GM18867 (cell line): ENCODE measurements around the gene GALM.
A peak's percentile ranks its signal among the peaks of the same experiment; 100 is the strongest.
"Not testable (repeated sequence)": the region's sequence is repeated elsewhere in the genome, so short reads cannot be mapped to it uniquely, and the experiment has no call there.

Source experiments
- ATAC-seq: cut with Tn5 transposase; IDR thresholded peaks from one replicate; pipeline ENCODE4 v1.9.1; 2021; ENCODE audit warnings: mild to moderate bottlenecking, moderate library complexity; ENCODE audit not compliant: unreplicated experiment

GALM gene

DNA sequence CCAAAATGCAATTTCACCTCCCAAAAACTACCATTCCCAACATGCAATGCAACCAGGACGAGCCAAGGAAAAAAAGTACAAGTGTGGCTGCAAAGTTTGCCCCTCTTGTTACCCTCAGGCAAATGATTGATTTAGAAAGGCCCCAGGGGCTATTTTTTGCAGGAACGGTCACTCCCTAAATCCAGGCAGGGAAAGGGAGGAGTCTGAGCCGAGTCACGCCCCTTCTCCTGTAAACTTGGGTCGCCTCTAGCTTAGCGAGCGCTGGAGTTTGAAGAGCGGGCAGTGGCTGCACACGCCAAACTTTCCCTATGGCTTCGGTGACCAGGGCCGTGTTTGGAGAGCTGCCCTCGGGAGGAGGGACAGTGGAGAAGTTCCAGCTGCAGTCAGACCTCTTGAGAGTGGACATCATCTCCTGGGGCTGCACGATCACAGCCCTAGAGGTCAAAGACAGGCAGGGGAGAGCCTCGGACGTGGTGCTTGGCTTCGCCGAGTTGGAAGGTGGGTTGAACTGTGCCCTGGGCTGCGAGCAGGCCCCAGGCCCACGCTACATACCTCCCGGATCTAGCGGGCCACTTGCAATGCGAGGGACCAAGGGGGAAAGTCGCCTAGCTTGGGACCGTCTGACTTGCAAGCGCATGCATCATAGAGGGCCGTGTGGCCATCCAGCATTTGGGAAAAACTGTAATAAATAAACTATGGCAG is at the start of gene GALM:
Gene GALM (plus strand): TSS at position 261 of the 702 bp plus-strand sequence. CDS start 48 bp downstream, at position 309.
- ATAC-seq: no peak

GRCh38 chr2:38617301-38617700 is 48.6 kb upstream of the GALM start:
- ATAC-seq: no peak

- ATAC-seq: no peak
Measured at GRCh38 chr2:38619458-38620164, 46.3 kb upstream of the GALM start.

DNA sequence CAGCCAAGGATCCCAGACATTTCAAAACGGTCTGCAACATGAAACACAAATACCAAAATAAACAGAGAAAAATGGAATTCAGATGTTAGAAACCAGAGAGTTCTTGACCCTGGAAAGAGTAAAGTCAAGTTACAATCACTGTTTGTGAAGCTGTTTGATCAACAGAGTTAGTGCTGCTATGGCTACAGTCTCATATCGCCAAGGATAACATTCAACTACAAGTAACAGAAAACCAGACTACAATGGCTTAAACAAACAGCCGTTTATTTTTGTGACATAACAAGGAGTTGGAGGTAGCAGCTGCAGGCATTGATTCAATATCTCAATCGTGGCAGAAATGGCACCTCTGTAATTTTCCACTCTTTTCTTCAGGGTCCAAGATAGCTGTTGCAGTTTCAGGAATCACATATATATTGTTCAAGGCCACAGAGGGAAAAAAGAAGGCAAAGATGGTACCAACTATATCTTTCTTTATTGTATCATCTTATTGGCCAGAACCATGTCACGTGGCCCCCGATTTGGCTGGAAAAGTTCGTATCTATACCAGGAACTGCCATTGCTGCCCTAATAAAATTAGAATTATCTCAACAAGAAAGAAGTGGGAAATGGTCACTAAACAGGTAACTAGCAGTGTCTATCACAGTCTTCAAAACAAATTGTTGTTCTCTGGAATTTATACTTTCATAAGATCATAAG is 45.5 kb upstream of the GALM start:
- ATAC-seq: no peak

DNA sequence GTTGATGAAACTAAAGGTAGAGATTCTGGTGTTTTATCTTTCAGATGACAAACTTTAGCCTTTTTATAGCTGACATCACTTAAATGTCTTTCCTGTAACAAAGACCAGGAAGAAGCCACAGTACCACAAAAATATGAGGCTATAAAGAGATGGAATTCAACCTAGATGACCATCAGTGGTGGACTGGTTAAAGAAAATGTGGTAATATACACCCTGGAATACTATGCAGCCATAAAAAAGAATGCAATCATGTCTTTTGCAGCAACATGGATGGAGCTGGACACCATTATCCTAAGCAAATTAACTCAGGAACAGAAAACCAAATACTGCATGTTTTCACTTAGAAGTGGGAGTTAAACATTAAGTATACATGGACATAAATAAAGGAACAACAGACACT is 44.9 kb upstream of the GALM start:
- no peak for ATAC-seq

GRCh38 chr2:38622210-38622609 is 43.7 kb upstream of the GALM start:
- ATAC-seq: no peak

GRCh38 chr2:38626326-38627035 is 39.4 kb upstream of the GALM start:
- no peak for ATAC-seq

DNA sequence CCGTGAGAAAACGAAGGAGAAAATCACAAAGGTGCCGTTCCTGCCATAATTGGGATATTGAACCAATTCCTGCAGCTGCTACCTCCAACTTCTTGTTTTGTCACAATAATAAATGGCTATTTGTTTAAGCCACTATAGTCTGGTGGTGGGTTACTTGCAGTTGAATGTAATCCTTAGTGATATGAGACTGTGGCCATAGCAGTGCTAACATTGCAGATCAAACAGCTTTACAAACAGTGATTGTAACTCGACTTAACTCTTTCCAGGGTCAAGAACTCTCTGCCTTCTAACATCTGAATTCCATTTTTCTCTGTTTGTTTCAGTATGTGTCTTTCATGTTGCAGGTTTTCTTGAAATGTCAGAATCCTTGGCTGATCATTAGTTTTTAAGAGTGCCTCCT is 38.5 kb upstream of the GALM start:
- no peak for ATAC-seq

- ATAC-seq: no peak
Measured at GRCh38 chr2:38629684-38630083, 36.2 kb upstream of the GALM start.

- ATAC-seq: no peak
Measured at GRCh38 chr2:38631976-38632375, 33.9 kb upstream of the GALM start.

DNA sequence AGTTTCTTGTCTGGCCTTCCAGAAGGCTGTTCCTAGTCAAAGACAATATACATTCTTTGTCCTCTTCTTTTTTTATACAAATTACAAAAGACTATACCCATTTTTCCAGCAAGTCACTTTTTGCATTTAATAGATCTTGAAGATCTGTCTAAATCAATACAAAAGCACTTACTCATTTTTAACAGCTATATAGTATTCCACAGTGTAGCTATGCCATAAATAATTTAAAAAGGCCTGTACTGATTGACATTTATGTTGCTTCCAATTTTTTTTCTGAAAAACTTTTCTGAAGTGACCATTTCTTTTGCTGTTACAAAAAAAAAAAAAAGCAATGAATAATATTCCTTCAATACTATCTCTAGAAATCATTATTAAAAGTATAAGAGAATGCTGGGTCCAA is 32.9 kb upstream of the GALM start:
- ATAC-seq: no peak

GRCh38 chr2:38633895-38634294 is 32.0 kb upstream of the GALM start:
- no peak for ATAC-seq

DNA sequence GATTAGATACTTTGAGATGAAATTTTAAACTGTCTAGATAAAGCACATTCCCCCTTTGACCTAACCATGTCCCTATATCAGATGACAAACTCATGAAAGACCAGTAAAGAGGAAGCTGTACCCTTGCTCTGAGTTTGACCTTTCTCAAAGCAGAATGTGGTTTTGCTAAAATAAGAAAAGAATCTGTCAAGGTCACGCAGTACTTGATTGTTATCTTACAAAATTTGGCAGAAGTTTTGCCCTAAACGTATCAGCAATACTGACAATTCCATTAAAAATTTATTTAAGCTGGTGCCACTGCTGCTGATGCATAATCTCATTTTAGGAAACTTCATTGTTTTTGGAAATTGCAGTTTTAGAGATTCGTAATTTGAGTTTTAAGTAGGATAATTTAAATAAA is 31.2 kb upstream of the GALM start:
- peak; percentile 93 for ATAC-seq

DNA sequence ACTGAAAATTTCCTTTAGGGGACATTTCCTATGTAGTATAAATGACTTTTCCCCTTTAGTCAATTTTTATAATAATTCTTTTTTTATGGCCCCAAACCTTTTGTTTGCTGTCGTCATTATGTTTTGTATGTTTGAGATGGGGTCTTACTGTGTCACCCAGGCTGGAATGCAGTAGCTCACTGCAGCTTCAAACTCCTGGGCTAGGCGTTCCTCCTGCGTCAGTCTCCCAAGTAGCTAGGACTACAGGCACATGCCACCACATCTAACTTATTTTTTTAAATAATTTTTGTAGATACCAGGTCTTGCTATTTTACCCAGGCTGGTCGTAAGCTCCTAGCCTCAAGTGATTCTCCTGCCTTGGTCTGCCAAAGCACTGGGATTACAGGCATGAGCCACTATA is 30.8 kb upstream of the GALM start:
- ATAC-seq: no peak

- ATAC-seq: no peak
Measured at GRCh38 chr2:38636069-38636468, 29.8 kb upstream of the GALM start.

DNA sequence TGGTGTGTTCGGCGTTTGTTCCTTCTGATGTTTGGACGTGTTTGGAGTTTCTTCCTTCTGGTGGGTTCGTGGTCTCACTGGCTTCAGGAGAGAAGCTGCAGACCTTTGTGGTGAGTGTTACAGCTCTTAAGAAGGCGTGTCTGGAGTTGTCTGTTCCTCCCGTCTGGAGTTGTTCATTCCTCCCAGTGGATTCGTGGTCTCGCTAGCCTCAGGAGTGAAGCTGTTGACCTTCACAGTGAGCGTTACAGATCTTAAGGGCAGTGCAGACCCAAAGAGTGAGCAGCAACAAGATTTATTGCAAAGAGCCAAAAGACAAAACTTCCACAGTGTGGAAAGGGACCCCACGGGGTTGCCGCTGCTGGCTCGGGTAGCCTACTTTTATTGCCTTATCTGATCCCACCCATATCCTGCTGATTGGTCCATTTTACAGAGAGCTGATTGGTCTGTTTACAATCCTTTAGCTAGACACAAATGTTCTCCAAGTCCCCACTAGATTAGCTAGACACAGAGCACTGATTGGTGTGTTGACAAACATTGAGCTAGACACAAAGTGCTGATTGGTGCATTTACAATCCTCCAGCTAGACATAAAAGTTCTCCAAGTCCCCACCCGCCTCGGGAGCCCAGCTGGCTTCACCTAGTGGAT is 23.4 kb upstream of the GALM start:
- not testable (repeated sequence) for ATAC-seq

DNA sequence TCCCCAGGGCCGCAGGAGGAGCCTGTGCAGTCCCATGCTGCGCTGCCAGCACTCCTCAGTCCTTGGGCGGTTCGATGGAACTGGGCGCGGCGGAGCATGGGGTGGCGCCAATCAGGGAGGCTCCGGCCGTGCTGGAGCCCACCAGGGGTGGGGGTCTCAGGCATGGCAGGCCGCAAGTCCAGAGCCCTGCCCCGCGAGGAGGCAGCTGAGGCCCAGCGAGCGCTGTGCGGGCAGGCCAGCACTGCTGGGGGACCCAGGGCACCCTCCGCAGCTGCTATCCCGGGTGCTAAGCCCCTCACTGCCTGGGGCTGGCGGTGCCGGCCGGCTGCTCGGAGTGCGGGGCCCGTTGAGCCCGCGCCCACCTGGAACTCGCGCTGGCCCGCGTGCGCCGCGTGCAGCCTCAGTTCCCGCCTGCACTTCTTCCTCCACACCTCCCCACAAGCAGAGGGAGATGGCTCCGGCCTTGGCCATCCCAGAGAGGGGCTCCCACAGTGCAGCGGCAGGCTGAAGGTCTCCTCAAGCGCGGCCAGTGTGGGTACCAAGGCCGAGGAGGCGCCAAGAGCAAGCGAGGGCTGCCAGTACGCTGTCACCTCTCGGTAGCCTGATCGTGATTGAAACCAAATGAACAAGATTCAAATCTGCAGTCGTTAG is 22.8 kb upstream of the GALM start:
- no peak for ATAC-seq

- not testable (repeated sequence) for ATAC-seq
Measured at GRCh38 chr2:38643683-38644511, 22.0 kb upstream of the GALM start.

GRCh38 chr2:38648107-38648761 is 17.7 kb upstream of the GALM start:
- ATAC-seq: no peak
